IMR-90 (cell line): ENCODE data around the gene DERA. TPM values are rescaled to one million over a fixed set of nuclear protein-coding genes. Genes with fewer than 3 reads are reported as not detected.

Experiments used
- ATAC-seq: fragments of 200-7000 bp; cut with Tn5 transposase; 2 replicates; pipeline ENCODE4 v1.9.1; 2020; ENCODE audit warnings: low read depth, mild to moderate bottlenecking, moderate library complexity
- BruUV-seq: library from RNA; stranded (reverse); fragments of 400-500 nt; replicated peaks from 2 replicates; lab custom pipeline; 2021; lab: Mats Ljungman, UMichigan
- CTCF ChIA-PET: fragments of 300-600 bp; formaldehyde crosslinking; extraction: SDS; loops from one replicate; lab custom pipeline; 2021; ENCODE audit warnings: antibody characterized with exemption; lab: Yijun Ruan, JAX
- POLR2A ChIA-PET: fragments of 300-600 bp; sonication (Branson Sonifier 250); formaldehyde crosslinking; loops from one replicate; lab custom pipeline; 2022; ENCODE audit warnings: antibody characterized with exemption; ENCODE audit not compliant: unreplicated experiment; lab: Charles Lee
- DNase-seq: peaks from one replicate; pipeline ENCODE4 v3.0.0; 2013
- H2AFZ ChIP-seq: replicated peaks from 2 replicates; pipeline ENCODE3; 2013; ENCODE audit warnings: low read length, mild to moderate bottlenecking; ENCODE audit not compliant: poor library complexity
- H2AK5ac ChIP-seq: 2 replicates; pipeline ENCODE4 v1.6.1; 2013; ENCODE audit warnings: low read depth, low read length, inconsistent platforms
- H2AK9ac ChIP-seq: replicated peaks from 2 replicates; pipeline ENCODE3; 2013; ENCODE audit warnings: mild to moderate bottlenecking, low read depth, low read length, moderate library complexity; ENCODE audit not compliant: poor library complexity
- H2BK120ac ChIP-seq: 2 replicates; pipeline ENCODE4 v1.6.1; 2013; ENCODE audit warnings: low read depth, low read length, inconsistent platforms
- H2BK15ac ChIP-seq: 3 replicates; pipeline ENCODE4 v1.6.1; 2013; ENCODE audit warnings: low read depth, low read length, inconsistent platforms
- H2BK20ac ChIP-seq: 2 replicates; pipeline ENCODE4 v1.6.1; 2013; ENCODE audit warnings: low read depth, mild to moderate bottlenecking, inconsistent platforms, low read length, moderate library complexity
- H2BK5ac ChIP-seq: 2 replicates; pipeline ENCODE4 v1.6.1; 2013; ENCODE audit warnings: mild to moderate bottlenecking, low read depth, low read length, inconsistent platforms; ENCODE audit not compliant: poor library complexity, severe bottlenecking
- H3K14ac ChIP-seq: replicated peaks from 2 replicates; pipeline ENCODE4 v1.6.1; 2013; ENCODE audit warnings: low read depth, low read length, inconsistent platforms
- H3K18ac ChIP-seq: 2 replicates; pipeline ENCODE4 v1.6.1; 2013; ENCODE audit warnings: low read depth, low read length, control low read depth
- H3K23ac ChIP-seq: 2 replicates; pipeline ENCODE4 v1.6.1; 2013; ENCODE audit warnings: low read depth, low read length, inconsistent platforms
- H3K27ac ChIP-seq: 2 replicates; pipeline ENCODE4 v1.5.1; 2013; ENCODE audit warnings: mild to moderate bottlenecking, control low read depth, low read length; ENCODE audit not compliant: insufficient read depth
- H3K27me3 ChIP-seq: 2 replicates; pipeline ENCODE4 v1.6.1; 2013; ENCODE audit warnings: low read length; ENCODE audit not compliant: control insufficient read depth, insufficient read depth
- H3K36me3 ChIP-seq: 2 replicates; pipeline ENCODE4 v1.6.1; 2013; ENCODE audit warnings: low read length, mixed read lengths; ENCODE audit not compliant: control insufficient read depth, insufficient read depth
- H3K4ac ChIP-seq: 2 replicates; pipeline ENCODE4 v1.6.1; 2013; ENCODE audit warnings: low read depth, low read length, inconsistent platforms
- H3K4me1 ChIP-seq: 2 replicates; pipeline ENCODE4 v1.6.1; 2013; ENCODE audit warnings: low read length, mixed read lengths; ENCODE audit not compliant: control insufficient read depth, insufficient read depth
- H3K4me2 ChIP-seq: 2 replicates; pipeline ENCODE4 v1.6.1; 2013; ENCODE audit warnings: low read depth, mild to moderate bottlenecking, control low read depth, low read length, moderate library complexity
- H3K4me3 ChIP-seq: 2 replicates; pipeline ENCODE4 v1.5.1; 2013; ENCODE audit warnings: low read depth, mild to moderate bottlenecking, control low read depth, low read length, moderate library complexity; ENCODE audit not compliant: insufficient read depth
- H3K56ac ChIP-seq: 2 replicates; pipeline ENCODE4 v1.6.1; 2013; ENCODE audit warnings: low read length, inconsistent platforms; ENCODE audit not compliant: insufficient read depth; ENCODE audit errors: extremely low read depth
- H3K79me1 ChIP-seq, 2 experiments: 2 replicates each; pipeline ENCODE4 v1.6.1; 2013; ENCODE audit warnings: low read length in 2 of 2, inconsistent platforms in 1 of 2, low read depth in 1 of 2
- H3K9ac ChIP-seq: 2 replicates; pipeline ENCODE4 v1.6.1; 2013; ENCODE audit warnings: low read depth, low read length, control low read depth
- H3K9me1 ChIP-seq: 2 replicates; pipeline ENCODE4 v1.6.1; 2013; ENCODE audit warnings: low read length, inconsistent platforms; ENCODE audit not compliant: insufficient read depth
- H3K9me3 ChIP-seq: 2 replicates; pipeline ENCODE4 v1.6.1; 2013; ENCODE audit warnings: low read length; ENCODE audit not compliant: control insufficient read depth, insufficient read depth
- H4K20me1 ChIP-seq: 2 replicates; pipeline ENCODE4 v1.6.1; 2013; ENCODE audit warnings: low read length, inconsistent platforms; ENCODE audit not compliant: insufficient read depth
- H4K5ac ChIP-seq: 2 replicates; pipeline ENCODE4 v1.6.1; 2013; ENCODE audit warnings: mild to moderate bottlenecking, low read depth, low read length, control low read depth
- H4K8ac ChIP-seq, 2 experiments: 2 replicates each; pipeline ENCODE4 v1.6.1; 2013; ENCODE audit warnings: low read depth in 2 of 2, low read length in 2 of 2, control low read depth in 1 of 2, inconsistent platforms in 1 of 2
- H4K91ac ChIP-seq: 2 replicates; pipeline ENCODE4 v1.6.1; 2013; ENCODE audit warnings: low read depth, low read length, inconsistent platforms; ENCODE audit not compliant: insufficient read depth
- CEBPB ChIP-seq: IDR thresholded peaks from 2 replicates; pipeline ENCODE4 v1.6.1; 2012; ENCODE audit warnings: low read depth, low read length, improper control_type of control experiment
- CTCF ChIP-seq: conservative IDR thresholded peaks from 2 replicates; pipeline ENCODE4 v1.5.1; 2012; ENCODE audit warnings: mild to moderate bottlenecking, low read depth, low read length, improper control_type of control experiment
- MAZ ChIP-seq: IDR thresholded peaks from 2 replicates; pipeline ENCODE4 v1.6.1; 2012; ENCODE audit warnings: low read depth, mild to moderate bottlenecking, low read length, improper control_type of control experiment, moderate library complexity, borderline replicate concordance
- MXI1 ChIP-seq: IDR thresholded peaks from 2 replicates; pipeline ENCODE4 v1.6.1; 2012; ENCODE audit warnings: low read depth, mild to moderate bottlenecking, low read length, moderate library complexity, borderline replicate concordance
- WGBS, 2 experiments: methylation state at CpG; one replicate each; pipeline versions ENCODE4 v1.1.5 to v1.1.7; 2013; ENCODE audit warnings: missing lambda C conversion rate in 2 of 2; ENCODE audit not compliant: insufficient read length in 1 of 2; ENCODE audit errors: extremely low coverage in 2 of 2; 5-methylcytosine and 5-hydroxymethylcytosine counted together
- dilution Hi-C: fragments of 300-500 bp; cut with HindIII; formaldehyde crosslinking; loops from one replicate; pipeline ENCODE4 v1.14.3; 2018; ENCODE audit warnings: low sequenced_read_pairs; ENCODE audit not compliant: unreplicated experiment
- in situ Hi-C: fragments of 300-500 bp; cut with MboI; formaldehyde crosslinking; loops from 3 replicates; pipeline ENCODE4 v1.14.3; 2019; ENCODE audit warnings: low sequenced_read_pairs, inconsistent platforms, mixed read lengths
- intact Hi-C: fragments of 100-400 bp; cut with micrococcal nuclease; formaldehyde crosslinking; loops from 2 replicates; pipeline ENCODE4 v1.10.0; 2022
- polyA plus RNA-seq, 3 experiments: library from polyadenylated mRNA; depleted of rRNA; stranded (reverse); fragments of >200 nt; gene quantifications; 2 replicates each; pipeline ENCODE4 v1.2.3, GENCODE V29; 2012; ENCODE audit warnings: low replicate concordance in 1 of 3
- total RNA-seq: library from RNA; depleted of rRNA; stranded (reverse); fragments of >200 nt; gene quantifications from 2 replicates; pipeline ENCODE4 v1.2.3, GENCODE V29; 2012

DERA gene
- total and polyA plus RNA-seq, 2 of the 4 experiments (the other 2 are of a cell fraction): 28.1 to 58.6 TPM

- DNase-seq (no peak), ATAC-seq (no peak)
- Histone ChIP-seq H2AK5ac (no peak overlapping the region), H2BK20ac (no peak overlapping the region), H4K20me1 (no peaks in the 10 kb centered on the region; the same call in 1 of the 2 replicates), H3K9me1 (no peaks in the 10 kb centered on the region), H3K4me3 (no peak overlapping the region), H2BK15ac (no peak overlapping the region), H4K91ac (no peak overlapping the region), H3K79me1 (peaks cover 15 to 16% of the 10 kb centered on the region in 2 experiments), H3K9me3 (no peaks in the 10 kb centered on the region), H3K36me3 (peaks cover 35% of the 10 kb centered on the region), H3K56ac (no peak overlapping the region), H2AFZ (no peak overlapping the region), H3K9ac (no peak overlapping the region), H2BK120ac (no peak overlapping the region), H3K14ac (no peak overlapping the region), H4K8ac (no peak overlapping the region), H3K4me2 (no peak overlapping the region), H4K5ac (no peak overlapping the region), H3K23ac (no peak overlapping the region), H3K18ac (no peak overlapping the region), H3K4ac (no peak overlapping the region), H2AK9ac (no peak overlapping the region), H3K27ac (no peak overlapping the region; the same call in 1 of the 2 replicates), H3K27me3 (no peaks in the 10 kb centered on the region), H2BK5ac (no peak overlapping the region), H3K4me1 (peaks cover 4% of the 10 kb centered on the region; the same call in 1 of the 2 replicates)
- TF ChIP-seq MAZ: no peak
- no peak for TF ChIP-seq CEBPB
- TF ChIP-seq CTCF: no peak
- TF ChIP-seq MXI1: no peak
- CTCF ChIA-PET: interaction anchor here (1.4 kb wide), 1 partner anchor 10 kb away, joined by 3 read pairs; no protein-coding TSS in a partner anchor
- no TSS peak for BruUV-seq
- POLR2A ChIA-PET: no interaction called here
- WGBS, 2 experiments: no CpG with 5 or more reads among the region's 1 CpG
- in situ Hi-C loops: loop anchor here (25.0 kb wide), 1 partner anchor 1110 kb away; no protein-coding TSS in a partner anchor
- intact Hi-C loops: loop anchor here (5.0 kb wide), 1 partner anchor 305 kb away; no protein-coding TSS in a partner anchor
- dilution Hi-C loops: no loop called here
These were observed 14.3 kb upstream of the DERA start for GRCh38 chr12:15896867-15897266.
